HepG2 (cell line): Measurements from ENCODE around the gene ANP32A. TPM values are rescaled to one million over a fixed set of nuclear protein-coding genes. Genes with fewer than 3 reads are reported as not detected.

Experiments used
- ATAC-seq: fragments of 200-7000 bp; cut with Tn5 transposase; 3 replicates; pipeline ENCODE4 v1.9.1; 2020; ENCODE audit warnings: mild to moderate bottlenecking, moderate library complexity
- BruUV-seq: library from RNA; stranded (reverse); fragments of 400-500 nt; replicated peaks from 2 replicates; lab custom pipeline; 2021; lab: Mats Ljungman, UMichigan
- CTCF ChIA-PET: fragments of 300-600 bp; formaldehyde crosslinking; extraction: SDS; loops from one replicate; lab custom pipeline; 2021; ENCODE audit warnings: low total read pairs, inconsistent platforms, low intra/inter-chr PET ratio; lab: Yijun Ruan, JAX
- POLR2A ChIA-PET: fragments of 350-600 bp; sonication (Branson Sonifier 250); formaldehyde crosslinking; loops from one replicate; lab custom pipeline; 2020; ENCODE audit warnings: antibody characterized with exemption, inconsistent platforms; lab: Yijun Ruan, JAX
- DNase-seq: peaks from one replicate; pipeline ENCODE4 v3.0.0-alpha.2; 2015; ENCODE audit warnings: low spot score
- FAIRE-seq: peaks from 3 replicates; lab custom pipeline; 2011; peaks lifted over from hg19 to GRCh38; lab: Jason Lieb, UNC
- H2AFZ ChIP-seq: one replicate; pipeline ENCODE4 v1.6.1; 2011; ENCODE audit warnings: low read length, inconsistent platforms
- H3K27ac ChIP-seq: fragments of 300-600 bp; 3 replicates; pipeline ENCODE4 v1.8.0; 2011; ENCODE audit warnings: mixed run types, mild to moderate bottlenecking, mixed read lengths, low read length, inconsistent platforms; ENCODE audit not compliant: insufficient read depth; ENCODE audit errors: extremely low read length
- H3K27me3 ChIP-seq, 2 experiments: fragments of 200-600 bp in 1 of 2; 2 replicates in 1 of 2; 3 replicates in 1 of 2; pipeline versions ENCODE4 v1.6.0 to v1.8.0; 2011; ENCODE audit warnings: low read length in 2 of 2, mild to moderate bottlenecking in 2 of 2, moderate library complexity in 2 of 2, inconsistent platforms in 1 of 2; ENCODE audit not compliant: insufficient read depth in 2 of 2, control insufficient read depth in 1 of 2
- H3K36me3 ChIP-seq, 2 experiments: fragments of 200-600 bp in 1 of 2; replicated peaks in 1 of 2; 2 replicates in 1 of 2; 3 replicates in 1 of 2; pipeline versions ENCODE4 v1.5.1 to v1.8.0; 2011; ENCODE audit warnings: low read length in 2 of 2, inconsistent platforms in 1 of 2; ENCODE audit not compliant: insufficient read depth in 2 of 2, control insufficient read depth in 1 of 2
- H3K4me1 ChIP-seq: 2 replicates; pipeline ENCODE4 v1.5.1; 2012; ENCODE audit warnings: low read length, inconsistent platforms; ENCODE audit not compliant: insufficient read depth
- H3K4me2 ChIP-seq: 2 replicates; pipeline ENCODE4 v1.6.0; 2011; ENCODE audit warnings: low read depth, low read length, inconsistent platforms
- H3K4me3 ChIP-seq, 3 experiments: fragments of 200-600 bp in 1 of 3; sonication (generic), shearing (Covaris generic) in 1 of 3; replicated peaks in 1 of 3; 2 replicates each; pipeline ENCODE4 v1.5.1; 2011 to 2016; ENCODE audit warnings: low read length in 3 of 3, inconsistent platforms in 2 of 3, low read depth in 2 of 3, mild to moderate bottlenecking in 2 of 3, control low read depth in 1 of 3, mixed read lengths in 1 of 3; ENCODE audit not compliant: insufficient read depth in 1 of 3
- H3K79me2 ChIP-seq: one replicate; pipeline ENCODE4 v1.6.1; 2011; ENCODE audit warnings: low read length, inconsistent platforms; ENCODE audit not compliant: insufficient read depth
- H3K9ac ChIP-seq: 2 replicates; pipeline ENCODE4 v1.6.0; 2011; ENCODE audit warnings: mild to moderate bottlenecking, low read depth, low read length, inconsistent platforms; ENCODE audit not compliant: insufficient read depth
- H3K9me3 ChIP-seq: 2 replicates; pipeline ENCODE4 v1.5.1; 2012; ENCODE audit warnings: mild to moderate bottlenecking, low read length
- H4K20me1 ChIP-seq: 2 replicates; pipeline ENCODE4 v1.6.0; 2011; ENCODE audit warnings: inconsistent platforms, mild to moderate bottlenecking, low read length, moderate library complexity; ENCODE audit not compliant: insufficient read depth
- KMT2A ChIP-seq: sonication (generic); formaldehyde crosslinking; IDR thresholded peaks from 2 replicates; pipeline ENCODE4 v1.4.0; 2020; ENCODE audit warnings: missing genetic modification reagents
- MXD1 ChIP-seq: sonication (generic); formaldehyde crosslinking; IDR thresholded peaks from 2 replicates; pipeline ENCODE4 v1.4.0; 2020; ENCODE audit warnings: mild to moderate bottlenecking, missing genetic modification reagents
- MXI1 ChIP-seq: IDR thresholded peaks from 3 replicates; pipeline ENCODE4 v1.6.1; 2012; ENCODE audit warnings: low read depth, low read length, inconsistent platforms, borderline replicate concordance
- RBM39 ChIP-seq: fragments of 200-400 bp; formaldehyde crosslinking; IDR thresholded peaks from one replicate; pipeline ENCODE4 v1.6.1; 2018; ENCODE audit warnings: antibody characterized with exemption, mild to moderate bottlenecking, low read depth, low read length; ENCODE audit not compliant: poor library complexity, severe bottlenecking
- TOE1 ChIP-seq: sonication (generic); formaldehyde crosslinking; IDR thresholded peaks from 2 replicates; pipeline ENCODE4 v1.4.0; 2020; ENCODE audit warnings: mild to moderate bottlenecking, missing genetic modification reagents
- ZFP90 ChIP-seq: sonication (generic); formaldehyde crosslinking; IDR thresholded peaks from 2 replicates; pipeline ENCODE4 v1.8.0; 2022; ENCODE audit warnings: missing genetic modification reagents, mild to moderate bottlenecking, inconsistent platforms, borderline replicate concordance
- ZSCAN30 ChIP-seq: sonication (generic); formaldehyde crosslinking; IDR thresholded peaks from 2 replicates; pipeline ENCODE4 v1.5.0; 2020; ENCODE audit warnings: mild to moderate bottlenecking, missing genetic modification reagents
- WGBS: methylation state at CpG from one replicate; pipeline ENCODE4 v1.1.6; 2017; ENCODE audit warnings: low lambda C conversion rate; 5-methylcytosine and 5-hydroxymethylcytosine counted together
- in situ Hi-C: cut with HindIII; loops from 2 replicates; pipeline ENCODE4 v1.10.0; 2017; ENCODE audit warnings: low pct_unique_long_range_greater_than_20kb; ENCODE audit not compliant: extremely low pct_ligation_motif_present
- intact Hi-C: fragments of 100-400 bp; cut with micrococcal nuclease; formaldehyde crosslinking; loops from one replicate; pipeline ENCODE4 v1.10.0; 2022; ENCODE audit not compliant: unreplicated experiment
- polyA plus RNA-seq, 8 experiments: library from polyadenylated mRNA; depleted of rRNA in 3 of 8; stranded (reverse) in 7 of 8; unstranded in 1 of 8; fragments of >200 nt; fragmentation: Illumina TruSeq in 4 of 8; extraction: Trizol in 4 of 8; gene quantifications; 2 replicates each; pipeline versions ENCODE4 v1.2.1 to v1.2.3, GENCODE V29; 2011 to 2016; ENCODE audit warnings: low read depth in 4 of 8, missing spikeins in 1 of 8, mixed read lengths in 1 of 8; ENCODE audit not compliant: insufficient read depth in 1 of 8
- total RNA-seq, 5 experiments: library from RNA; depleted of rRNA; stranded (reverse); fragments of >200 nt; fragmentation: Illumina TruSeq; extraction: Trizol; gene quantifications; 2 replicates each; pipeline ENCODE4 v1.2.3, GENCODE V29; 2016; ENCODE audit warnings: low read depth in 1 of 5

ANP32A gene
- total and polyA plus RNA-seq, 2 of the 13 experiments (the other 11 are each of a cell fraction or from before 2014, with no cell fraction given) = 60.6 to 206 TPM

- Histone ChIP-seq H4K20me1 (peaks cover 26% of the 10 kb centered on the region), H3K79me2 (peaks cover 4% of the 10 kb centered on the region), H3K4me2 (no peak overlapping the region), H3K4me1 (no peaks in the 10 kb centered on the region), H3K9me3 (no peaks in the 10 kb centered on the region), H3K36me3 (peaks cover 24 to 77% of the 10 kb centered on the region in 2 experiments), H3K4me3 (no peak overlapping the region), H3K27ac (no peak overlapping the region), H3K27me3 (no peaks in the 10 kb centered on the region), H2AFZ (no peak overlapping the region), H3K9ac (no peak overlapping the region)
- FAIRE-seq = no peak
- POLR2A ChIA-PET = no interaction called here
- in situ Hi-C loops = loop anchor here (5.0 kb wide), 1 partner anchor 95 kb away; no protein-coding TSS in a partner anchor
- CTCF ChIA-PET = interaction anchor here (2.2 kb wide), 1 partner anchor 93 kb away, joined by 36 read pairs; no protein-coding TSS in a partner anchor
- no peak for TF ChIP-seq TOE1 (CRISPR knock-in tag)
- TF ChIP-seq MXD1 (CRISPR knock-in tag) = no peak
- no peak for TF ChIP-seq KMT2A (CRISPR knock-in tag)
- TF ChIP-seq ZFP90 = no peak
- TF ChIP-seq RBM39 = no peak
- no peak for TF ChIP-seq ZSCAN30
- no peak for TF ChIP-seq MXI1
- 96% methylated on average over 12 of the region's 12 CpGs for WGBS
- intact Hi-C loops = loop anchor here (1.0 kb wide), 3 partner anchors 47 to 143 kb away; no protein-coding TSS in a partner anchor
- BruUV-seq = no TSS peak
- no peak for DNase-seq
- no peak for ATAC-seq
Observed at GRCh38 chr15:68782589-68783161, 38.0 kb downstream of the ANP32A start.
